DOHH2 (cell line): ENCODE measurements around the gene PPP1R17.

Source experiments
- CTCF ChIP-seq: fragments of 200-600 bp; sonication (generic); IDR thresholded peaks from one replicate; pipeline ENCODE4 v1.5.1; 2014; ENCODE audit warnings: antibody characterized with exemption, mild to moderate bottlenecking, low read depth, low read length; ENCODE audit not compliant: poor library complexity, severe bottlenecking
- EZH2phosphoT487 ChIP-seq: fragments of 200-600 bp; sonication (generic); IDR thresholded peaks from 2 replicates; pipeline ENCODE4 v1.6.1; 2017; ENCODE audit warnings: borderline replicate concordance, mild to moderate bottlenecking, antibody characterized with exemption, low read length, moderate library complexity, mixed read lengths

GRCh38 chr7:31683445-31684225, 3.4 kb upstream of the PPP1R17 start:
- TF ChIP-seq CTCF: no peak
- no peak for TF ChIP-seq EZH2phosphoT487
